ENCODE data around the gene PGA5.

Gene PGA5

DNA sequence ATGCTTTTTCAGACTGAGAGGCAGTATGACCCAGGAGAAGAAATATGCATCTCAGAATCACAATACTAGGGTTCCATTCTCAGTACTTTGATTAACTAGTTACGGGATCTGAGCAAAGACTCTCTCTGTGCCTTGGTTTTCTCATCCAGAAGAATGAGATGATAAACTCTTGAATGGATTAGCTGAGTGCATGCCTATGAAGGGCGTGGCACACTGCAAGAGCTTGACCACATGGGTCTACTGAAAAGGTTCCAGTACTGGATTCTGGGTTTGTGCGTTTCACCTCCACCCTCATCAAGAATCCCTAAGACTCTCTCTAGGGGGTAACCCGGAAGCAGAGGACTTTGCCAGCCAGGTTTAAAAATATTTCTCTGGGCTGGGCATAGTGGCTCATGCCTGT, 25.6 kb downstream of the PGA5 start:
- no peak for DNase-seq

DNA sequence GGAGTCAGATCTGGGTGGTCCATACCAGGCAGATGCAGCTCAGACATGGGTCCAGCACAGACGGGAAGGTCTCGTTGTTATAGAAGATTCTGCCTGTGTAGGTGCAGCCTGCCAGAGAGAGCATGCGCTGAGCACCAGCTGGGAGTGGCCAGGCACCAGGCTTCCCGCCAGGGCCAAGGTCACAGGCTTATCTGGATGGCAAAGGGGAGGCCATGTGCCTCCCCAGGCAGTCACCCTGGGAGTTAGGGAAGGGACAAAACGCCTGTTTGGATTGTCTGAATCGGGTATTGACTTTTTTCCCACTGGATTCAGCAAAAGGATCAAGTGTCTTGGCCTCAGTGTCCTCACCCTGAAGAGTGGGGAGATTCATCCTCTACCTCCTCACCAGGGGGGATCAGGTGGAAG, 26.5 kb downstream of the PGA5 start:
- DNase-seq, result no peak

DNA sequence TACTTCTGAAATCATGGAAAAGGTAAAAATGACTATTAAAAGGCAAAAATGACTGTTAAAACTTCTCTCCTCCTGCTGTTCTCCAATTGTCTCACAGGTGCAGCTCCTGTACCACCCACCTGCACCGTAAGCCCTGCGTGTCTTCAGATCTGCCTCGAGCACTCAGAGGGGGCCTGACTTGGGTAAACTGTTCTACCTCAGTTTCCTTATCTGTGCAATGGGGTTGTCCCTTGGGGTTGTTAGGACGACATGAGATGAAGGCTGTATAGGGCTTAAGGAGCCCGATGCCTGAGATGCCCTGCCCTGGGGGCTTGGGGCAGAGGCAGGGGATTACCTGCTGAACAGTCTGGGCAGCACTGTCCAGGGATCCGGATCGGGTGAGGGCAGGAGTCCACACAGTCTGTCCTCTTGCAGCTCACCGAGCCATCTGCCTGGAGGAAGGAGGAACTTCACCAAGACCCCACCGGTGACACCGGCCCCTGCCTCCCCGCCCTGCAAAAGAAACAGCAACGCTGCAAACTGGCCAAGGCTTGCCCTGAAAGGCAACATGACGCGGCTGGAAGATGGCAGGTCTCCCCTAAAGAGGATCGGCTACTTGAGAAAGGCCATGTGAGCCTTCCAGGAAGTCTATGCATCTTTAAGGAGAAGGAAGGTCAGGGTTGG, 27.7 kb downstream of the PGA5 start:
- DNase-seq, result no peak

DNA sequence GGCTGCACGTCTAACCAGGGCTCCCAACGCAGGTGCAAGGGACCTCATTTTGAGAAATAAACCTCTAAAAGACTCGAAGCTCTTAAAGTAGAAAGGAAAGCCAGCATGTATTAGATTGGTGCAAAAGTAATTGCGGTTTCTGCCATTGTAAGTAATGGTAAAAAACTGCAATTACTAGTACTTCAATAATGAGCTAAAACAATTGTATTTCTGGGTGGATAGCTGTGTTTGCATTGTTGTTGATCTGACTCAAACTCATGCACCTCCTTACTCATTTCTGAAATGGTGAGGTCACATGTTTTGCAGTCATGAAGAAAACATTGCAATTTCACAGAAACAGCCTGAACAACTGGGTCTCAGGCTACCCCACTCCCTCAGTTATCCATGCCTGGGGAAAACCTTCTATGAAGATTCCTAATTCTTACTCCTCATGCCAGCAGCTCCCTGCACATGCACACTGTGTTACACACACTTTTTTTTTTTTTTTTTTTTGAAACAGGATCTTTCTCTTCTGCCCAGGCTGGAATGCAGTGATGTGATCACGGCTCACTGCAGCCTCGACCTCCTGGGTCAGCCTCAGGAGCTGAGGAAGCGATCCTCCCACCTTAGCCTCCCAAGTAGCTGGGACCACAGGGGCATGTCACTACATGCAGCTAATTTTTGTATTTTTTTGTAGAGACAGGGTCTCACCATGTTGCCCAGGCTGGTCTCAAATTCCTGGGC, 29.5 kb downstream of the PGA5 start:
- no peak for DNase-seq

DNA sequence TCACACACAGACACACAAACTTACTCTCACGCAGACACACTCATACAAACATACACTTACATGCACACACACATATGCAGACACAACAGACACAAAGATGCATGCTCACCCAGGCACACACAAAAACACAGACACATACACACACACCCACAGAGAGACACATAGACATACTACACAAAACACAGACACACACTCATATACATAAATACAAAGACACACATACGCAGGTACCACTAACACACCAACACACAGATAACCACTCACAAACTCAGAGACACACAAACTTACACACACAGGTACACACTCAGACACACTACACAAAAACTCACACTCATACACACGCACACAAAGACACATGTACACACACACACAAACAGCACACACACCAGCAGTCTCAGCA, 31.8 kb downstream of the PGA5 start:
- no peak for DNase-seq

DNA sequence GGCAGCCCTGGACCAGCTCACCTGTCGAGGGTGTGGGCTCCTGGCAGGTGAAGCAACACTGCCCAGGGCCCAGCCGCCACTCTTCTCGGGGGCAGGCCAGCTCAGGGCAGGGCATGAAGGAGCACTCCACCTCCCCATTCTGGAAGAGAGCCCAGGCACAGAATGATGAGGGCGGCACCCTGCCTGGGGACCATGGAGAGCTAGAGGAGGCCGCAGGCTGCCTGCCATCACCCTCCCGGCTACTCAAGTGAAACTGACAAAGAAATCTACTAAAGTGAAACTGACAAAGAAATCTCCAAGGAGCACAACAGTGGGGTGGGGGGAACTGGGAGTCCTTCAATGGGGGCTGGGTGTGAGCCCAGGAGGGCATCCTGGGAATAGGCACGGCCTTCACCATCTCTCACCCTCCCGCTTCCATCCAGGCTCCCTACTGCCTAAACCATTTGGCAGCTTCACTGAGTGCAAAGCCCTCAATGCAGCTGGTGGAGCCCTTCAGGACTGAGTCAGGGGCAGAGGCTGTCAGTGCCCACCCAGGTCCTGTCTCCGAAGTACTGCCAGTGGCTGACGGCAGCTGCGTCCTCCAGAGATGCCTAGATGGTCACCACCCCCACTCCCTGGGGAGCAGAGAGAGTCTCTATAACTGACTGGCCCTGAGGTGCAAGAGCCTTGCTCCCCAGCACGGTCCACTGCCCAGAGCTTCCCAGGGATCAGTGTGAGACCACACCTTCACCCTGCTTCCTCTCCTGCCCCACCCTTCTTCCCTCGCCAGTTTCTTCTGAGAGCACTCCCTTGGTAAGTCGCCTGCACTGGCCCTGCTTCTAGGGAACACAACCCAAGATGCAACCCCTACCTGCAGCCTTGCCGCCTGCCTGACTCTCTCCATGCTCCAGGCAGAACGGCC, 32.5 kb downstream of the PGA5 start:
- peak in 28 of 56 donors; percentile 9 to 69 (median 29) for DNase-seq

DNA sequence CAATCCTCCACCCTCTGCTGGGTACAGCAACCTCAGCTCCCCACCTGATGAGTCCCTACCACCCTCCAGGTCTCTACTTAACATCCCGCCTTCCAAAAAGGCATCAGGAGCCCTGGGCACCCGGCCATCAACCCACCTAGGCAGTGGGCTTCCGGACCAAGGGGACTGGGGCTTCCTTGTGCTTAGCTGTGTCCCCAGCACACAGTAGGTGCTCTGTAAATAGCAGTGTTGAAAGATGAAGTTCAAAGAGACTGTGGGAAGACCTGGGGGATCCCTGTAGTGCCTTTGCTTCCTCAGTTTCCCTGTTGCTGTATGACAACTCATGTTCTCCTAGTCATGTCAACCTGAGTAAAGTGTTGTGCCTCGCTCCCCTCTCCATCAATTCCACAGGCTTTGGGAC, 33.1 kb downstream of the PGA5 start:
- DNase-seq, result no peak

DNA sequence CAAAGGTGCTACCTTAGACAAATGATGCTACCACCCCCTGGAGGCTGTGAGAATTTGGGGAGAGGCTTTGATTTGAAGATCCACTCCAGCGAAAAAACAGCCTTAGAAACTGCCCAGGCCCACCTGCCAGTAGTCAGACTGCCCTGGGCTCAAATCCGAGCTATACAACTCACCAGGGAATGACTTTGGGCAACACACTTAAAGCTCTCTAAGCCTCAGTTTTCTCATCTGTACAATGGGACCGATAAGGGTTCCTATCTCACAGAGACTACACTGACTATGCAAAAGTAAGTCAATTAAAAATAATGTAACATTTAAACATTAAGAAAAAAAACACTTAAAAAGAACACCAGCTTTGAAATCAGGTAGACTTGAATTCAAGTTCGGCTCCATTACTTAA, 34.2 kb downstream of the PGA5 start:
- DNase-seq, result no peak

DNA sequence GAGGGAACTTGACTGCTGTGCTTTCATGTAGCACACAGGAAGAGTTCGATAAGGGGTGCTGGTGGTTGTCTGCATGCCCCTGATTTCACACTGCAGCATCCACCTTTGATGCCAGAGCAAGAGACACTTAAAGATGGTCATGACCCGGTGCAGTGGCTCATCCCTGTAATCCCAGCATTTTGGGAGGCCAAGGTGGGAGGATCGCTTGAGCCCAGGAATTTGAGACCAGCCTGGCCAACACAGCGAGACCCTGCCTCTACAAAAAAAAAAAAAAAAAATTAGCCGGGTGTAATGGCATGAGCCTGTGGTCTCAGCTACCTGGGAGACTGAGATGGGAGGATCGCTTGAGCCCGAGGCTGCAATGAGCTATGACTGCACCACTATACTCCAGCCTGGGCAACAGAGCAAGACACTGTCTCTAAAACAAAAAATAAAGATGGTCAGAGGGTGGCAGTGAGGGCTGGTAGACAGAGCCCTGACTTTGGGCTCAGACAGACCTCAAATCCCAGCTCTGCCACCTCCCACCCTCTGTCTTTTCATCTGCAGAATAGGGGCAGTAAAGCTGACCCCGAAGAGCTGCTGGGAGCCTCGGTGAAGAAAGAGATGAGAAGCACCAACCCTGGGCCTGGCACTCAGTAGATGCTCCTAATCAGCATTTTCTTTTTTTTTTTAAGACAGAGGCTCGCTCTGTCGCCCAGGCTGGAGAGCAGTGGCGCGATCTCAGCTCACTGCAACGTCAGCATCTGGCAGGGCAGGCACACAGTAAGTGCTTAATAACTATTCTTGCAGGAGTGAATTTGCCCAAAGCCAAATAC, 36.4 kb downstream of the PGA5 start:
- peak in 3 of 56 donors; percentile 5 to 34 (median 21) for DNase-seq

DNA sequence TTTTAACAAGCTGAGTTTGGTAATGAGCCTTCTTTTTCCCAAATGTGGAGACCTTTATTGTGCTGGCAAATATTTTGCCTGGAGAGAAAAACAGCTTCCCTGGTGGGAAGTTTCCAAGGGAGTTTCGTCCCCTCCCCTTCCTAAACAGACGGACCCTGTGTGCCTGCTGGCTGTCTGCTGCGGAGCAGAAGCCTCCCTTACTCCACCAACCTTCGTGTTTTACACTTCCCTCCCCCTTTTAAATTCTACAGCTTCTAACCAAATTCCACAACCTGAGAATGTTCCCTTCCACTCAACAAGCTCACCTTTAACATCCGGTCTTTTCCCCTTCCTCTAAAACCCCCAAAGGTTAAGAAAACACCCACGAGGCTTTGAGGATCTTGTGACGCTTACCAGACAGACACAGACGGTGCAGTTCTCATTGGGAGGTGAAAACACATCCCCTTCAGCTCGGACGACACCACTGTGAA, 37.1 kb downstream of the PGA5 start:
- DNase-seq, result no peak

DNA sequence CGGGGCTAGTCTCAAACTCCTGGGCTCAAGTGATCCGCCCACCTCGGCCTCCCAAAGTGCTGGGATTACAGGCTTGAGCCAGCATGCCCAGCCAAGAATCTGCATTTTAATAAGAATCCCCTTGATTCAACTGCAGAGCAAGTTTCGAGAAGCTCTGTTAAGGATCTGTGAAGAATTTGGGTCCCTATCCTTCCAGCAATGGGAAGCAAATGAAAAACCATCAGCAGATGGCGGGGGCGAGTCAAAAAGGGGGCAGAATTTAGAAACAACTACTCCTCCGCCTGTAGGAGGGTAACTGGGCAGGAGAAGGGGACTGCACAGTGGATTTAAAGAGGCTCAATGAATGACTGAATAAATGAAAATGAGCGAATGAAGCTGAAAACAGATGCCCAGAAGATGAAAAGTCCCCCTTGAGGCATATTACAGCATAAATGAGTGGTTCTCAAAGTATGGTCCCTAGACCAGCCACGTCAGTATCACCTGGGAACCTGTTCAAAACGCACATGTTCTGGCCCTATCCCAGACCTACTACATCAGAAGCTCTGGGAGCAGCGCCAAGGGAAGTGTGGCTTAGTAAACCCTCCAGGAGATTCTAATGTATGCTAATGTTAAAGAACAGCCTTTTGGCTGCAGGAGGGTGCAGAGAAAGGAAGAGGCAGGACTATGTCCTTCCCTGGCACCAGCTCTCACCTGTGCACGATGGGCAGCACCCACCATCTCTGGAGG, 39.1 kb downstream of the PGA5 start:
- no peak for DNase-seq

DNA sequence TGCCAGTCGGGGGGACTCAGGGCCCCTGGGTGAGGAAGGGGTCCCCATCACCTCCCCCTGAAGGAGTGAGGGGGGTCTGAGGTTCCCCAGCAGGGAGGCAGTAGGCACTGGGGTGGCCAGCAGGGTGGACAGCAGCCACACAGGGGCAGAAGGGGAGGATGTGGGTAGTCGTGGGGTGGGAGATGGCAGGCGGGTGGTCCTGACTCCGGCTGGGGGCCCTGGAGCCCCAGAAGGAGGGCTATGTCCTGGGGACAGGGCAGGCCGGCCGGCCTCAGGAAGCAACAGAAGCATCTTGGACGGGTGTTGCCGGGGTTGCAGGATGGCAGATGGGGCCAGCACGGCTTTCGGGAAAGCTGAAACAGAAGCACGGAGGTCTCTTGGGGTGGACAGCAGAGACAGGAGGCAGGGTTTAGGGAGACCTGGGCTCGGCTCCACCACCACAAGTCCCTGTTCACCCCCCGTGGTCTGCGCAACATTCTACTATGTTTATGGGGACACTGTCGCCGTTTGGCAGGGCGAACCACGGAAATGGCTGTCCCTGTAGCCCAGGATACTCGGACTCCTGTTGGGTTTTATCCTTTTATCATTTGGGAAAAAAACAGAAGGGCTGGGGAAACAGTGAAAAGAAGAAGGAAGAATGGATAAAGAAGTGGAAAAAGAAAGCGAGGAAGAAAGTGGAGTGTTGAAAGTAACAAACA, 40.1 kb downstream of the PGA5 start:
- DNase-seq, result no peak

DNA sequence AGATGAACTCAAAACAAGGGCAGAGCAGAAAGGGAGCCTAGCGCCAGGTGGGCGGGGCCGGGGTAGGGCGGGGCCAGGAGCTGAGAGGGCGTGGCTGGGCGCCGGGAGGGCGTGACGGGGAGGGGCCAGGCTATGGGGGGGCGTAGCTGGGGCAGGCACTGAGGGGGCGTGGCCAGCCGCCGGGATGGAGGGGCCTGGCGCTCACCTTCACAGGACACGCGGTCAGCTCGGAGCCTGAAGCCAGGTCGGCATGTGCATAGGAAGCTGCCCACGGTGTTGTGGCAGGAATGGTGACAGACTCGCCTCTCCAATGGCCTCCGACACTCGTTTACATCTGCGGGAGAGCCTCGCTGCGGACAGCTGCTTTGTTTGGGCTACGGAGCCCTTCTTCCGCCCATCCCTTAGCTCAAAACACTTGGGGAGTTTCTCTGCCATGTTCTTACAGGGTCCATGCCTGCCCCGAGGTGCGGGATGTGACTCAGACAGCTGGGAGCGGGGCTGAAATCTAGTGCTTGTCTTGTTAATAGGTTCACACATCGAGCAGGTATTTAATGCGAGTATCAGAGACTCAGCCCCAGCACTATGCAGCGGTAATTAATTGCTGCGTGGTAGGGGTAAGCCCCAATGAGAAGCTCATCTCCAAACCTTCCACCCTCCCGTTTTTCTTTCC, 40.7 kb downstream of the PGA5 start:
- peak in 6 of 56 donors; percentile 6 to 32 (median 17) for DNase-seq

DNA sequence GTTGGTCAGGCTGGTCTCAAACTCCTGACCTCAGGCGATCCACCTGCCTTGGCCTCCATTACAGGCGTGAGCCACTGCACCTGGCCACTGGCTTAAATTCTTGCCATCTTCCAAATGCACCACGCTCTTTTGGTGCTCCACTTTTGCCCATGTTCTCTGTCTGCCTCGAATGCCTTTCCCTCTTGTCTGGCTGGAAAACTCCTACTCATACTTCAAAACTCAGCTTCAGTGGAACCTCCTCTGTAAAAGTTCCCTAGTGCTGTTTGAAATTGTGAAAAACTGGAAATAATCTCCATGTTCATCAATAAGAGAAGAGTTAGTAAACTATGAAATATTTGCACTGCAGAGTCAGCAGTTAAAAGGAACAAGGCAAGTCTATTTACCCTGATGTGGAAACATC, 42.6 kb downstream of the PGA5 start:
- no peak for DNase-seq

DNA sequence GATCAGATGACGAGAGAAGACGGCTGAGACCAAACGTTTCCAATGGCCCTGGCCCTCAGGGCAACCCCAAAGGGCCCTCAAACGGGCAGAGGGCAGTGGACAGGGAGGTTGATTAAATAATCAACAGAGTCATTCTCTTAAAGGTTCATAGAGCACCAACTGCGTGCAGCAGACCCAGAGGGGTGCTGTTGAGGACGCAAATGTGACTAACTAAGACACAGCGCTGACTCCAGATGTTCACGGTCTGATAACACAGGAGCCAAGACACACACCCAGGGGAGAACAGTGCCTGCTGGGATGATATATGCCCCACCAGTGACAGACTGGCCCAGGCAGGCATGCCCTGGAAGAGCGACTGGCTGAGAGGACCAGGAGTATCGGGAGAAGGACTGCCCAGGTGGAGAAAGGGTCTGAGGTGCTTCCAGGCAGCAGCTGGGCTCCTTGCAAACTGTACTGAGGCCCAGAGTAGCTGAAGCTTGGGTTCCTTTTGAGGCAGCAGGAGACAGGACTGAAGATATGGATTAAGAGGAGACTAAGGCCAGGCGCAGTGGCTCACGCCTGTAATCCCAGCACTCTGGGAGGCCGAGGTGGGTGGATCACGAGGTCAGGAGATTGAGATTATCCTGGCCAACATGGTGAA, 46.5 kb downstream of the PGA5 start:
- no peak for DNase-seq

DNA sequence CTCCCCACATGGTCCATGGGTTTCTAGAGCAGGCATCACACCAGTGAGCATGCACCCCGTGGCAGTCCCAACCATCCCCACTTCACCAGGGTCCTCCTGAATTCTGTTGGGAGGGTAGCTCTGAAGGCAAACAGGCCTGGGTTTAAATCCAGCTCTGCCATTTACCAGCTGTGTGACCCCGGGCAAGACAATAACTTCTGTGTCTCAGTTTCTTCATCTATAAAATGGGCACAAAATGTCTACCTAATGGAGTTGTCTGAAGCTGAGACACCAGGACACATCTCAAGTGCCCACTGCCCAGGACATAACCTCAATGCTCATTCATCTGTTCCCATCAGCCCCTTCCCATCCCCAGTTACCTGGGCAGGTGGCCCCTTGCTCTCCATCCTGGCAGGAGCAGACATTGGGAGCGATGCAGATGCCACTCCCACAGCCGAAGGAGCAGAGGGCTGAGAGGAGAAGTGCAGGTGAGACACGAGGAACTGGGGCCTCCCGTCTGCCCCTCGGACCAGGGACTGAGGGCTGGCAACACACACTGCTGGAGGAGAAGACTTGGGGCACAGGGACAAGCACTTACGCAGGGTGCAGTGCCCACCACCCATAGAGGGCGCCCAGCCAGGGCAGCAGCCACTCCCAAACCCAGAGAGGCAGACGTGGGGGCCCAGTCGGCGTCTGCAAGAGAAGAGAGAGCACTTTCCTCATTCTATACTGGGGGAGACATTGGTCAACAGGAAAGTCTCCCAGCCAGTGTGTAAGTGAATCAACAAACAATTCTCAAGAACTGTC, 50.1 kb downstream of the PGA5 start:
- DNase-seq, result no peak

DNA sequence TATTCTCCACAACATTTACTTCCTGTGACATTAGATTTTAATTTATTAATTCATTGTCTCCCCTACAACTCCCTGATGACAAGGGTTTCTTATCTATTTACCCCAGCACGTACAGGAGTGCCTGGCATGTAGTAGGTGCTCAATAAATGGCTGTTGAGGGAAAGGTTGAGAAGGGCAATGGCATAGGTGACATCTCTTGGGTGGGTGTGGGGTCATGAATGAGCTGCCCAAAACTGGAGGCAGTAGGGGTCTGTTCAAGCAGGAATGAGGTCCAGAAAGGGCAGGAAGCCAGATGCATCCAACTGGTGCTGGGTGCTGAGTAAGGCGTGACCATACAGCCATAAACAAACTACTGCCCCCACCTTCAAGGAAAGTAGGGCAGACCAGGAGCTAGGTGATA, 51.4 kb downstream of the PGA5 start:
- no peak for DNase-seq

Data from nucleus accumbens (tissue), 56 donors.